Mesenteric fat pad (tissue), 1 donor: ENCODE data around the gene GRIFIN. TPM values are rescaled to one million over a fixed set of nuclear protein-coding genes. Genes with fewer than 3 reads are reported as not detected.

Experiments
- DNase-seq: peaks from one replicate; pipeline ENCODE4 v3.0.0-alpha.2; 2020; ENCODE audit warnings: low spot score
- total RNA-seq: library from RNA; stranded (reverse); fragmentation: NEBNext Ultra II Directional; extraction: Animal tissue kit (Norgen Biotek cat#: 25700); gene quantifications from one replicate; pipeline ENCODE4 v1.2.1, GENCODE V29; 2021
- donor health status: DM: yes; HTN: yes; CAD: no.

Gene GRIFIN
- total RNA-seq, 1 donor from 2014 or later: not detected

DNA sequence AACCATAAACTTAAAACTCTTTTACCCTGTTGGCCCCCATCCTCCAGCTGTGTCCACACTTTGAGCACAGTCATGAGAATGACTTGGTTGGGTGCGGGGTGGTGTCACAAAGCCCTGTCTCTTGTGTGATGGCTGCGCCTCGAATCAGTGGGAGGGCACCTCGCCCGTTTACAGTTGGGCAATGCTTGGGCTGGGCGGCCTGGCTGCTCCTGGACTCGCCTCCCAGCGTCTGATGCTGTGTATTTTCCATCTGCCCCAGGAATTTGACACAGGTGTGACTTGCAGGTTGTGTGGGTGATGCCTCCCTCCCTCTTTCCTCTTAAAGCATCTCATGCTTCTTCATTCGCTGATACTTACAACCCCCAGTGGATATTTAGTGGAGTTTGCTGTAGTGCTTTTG lies 39.1 kb downstream of the GRIFIN start:
- DNase-seq: no peak

DNA sequence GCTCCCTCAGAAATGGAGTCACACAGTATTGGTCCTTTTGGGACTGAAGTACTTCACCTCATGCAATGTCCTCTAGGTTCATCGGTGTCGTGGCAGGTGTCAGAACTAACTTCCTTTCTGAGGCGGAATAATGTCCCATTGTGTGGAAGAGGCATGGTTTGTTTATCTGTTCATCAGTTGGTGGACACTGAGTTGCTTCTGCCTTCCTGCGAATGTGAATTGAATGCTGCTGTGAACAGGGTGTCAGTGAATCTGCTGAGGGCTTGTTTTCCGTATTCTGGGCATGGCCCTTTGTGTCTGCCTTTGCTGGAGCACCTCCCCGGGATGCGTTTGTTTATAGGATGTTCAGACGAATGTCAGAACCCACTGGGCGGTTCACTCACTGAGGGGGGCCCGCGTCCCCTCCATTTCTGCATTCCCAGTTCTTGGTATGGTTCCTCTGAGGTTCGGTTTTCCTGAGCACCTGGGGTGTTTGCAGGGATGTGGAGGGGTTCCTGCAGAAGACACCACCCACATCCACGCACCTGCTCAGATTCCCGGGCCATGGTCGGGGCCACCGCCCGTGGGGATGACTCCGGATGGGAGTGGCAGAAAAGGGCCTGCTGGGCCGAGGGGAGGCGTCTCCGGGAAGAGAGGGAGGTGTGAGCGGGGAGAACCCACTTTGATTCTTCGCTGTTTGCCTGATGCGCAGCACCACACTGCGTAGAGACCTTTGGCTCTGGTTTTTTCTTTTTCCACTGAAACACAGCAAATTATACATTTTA lies 39.7 kb downstream of the GRIFIN start:
- no peak for DNase-seq

DNA sequence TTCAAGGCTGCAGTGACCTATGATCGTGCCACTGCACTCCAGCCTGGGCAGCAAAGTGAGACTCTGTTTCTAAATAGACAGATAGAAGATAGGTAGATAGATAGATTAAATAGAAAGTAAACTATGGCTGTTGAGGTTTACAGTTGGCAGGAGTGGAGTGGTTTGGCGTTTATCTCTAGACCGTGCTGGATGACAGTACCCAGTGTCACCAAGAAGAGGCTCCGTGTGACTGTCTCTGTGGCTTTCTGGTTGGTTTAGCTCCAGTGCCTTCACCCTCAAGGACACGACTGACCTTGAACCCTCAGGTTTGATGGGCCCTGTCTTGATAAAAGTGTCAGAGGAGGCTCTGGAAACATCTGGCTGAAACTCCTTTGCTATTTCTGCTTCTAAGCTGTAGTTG lies 41.1 kb downstream of the GRIFIN start:
- no peak for DNase-seq

DNA sequence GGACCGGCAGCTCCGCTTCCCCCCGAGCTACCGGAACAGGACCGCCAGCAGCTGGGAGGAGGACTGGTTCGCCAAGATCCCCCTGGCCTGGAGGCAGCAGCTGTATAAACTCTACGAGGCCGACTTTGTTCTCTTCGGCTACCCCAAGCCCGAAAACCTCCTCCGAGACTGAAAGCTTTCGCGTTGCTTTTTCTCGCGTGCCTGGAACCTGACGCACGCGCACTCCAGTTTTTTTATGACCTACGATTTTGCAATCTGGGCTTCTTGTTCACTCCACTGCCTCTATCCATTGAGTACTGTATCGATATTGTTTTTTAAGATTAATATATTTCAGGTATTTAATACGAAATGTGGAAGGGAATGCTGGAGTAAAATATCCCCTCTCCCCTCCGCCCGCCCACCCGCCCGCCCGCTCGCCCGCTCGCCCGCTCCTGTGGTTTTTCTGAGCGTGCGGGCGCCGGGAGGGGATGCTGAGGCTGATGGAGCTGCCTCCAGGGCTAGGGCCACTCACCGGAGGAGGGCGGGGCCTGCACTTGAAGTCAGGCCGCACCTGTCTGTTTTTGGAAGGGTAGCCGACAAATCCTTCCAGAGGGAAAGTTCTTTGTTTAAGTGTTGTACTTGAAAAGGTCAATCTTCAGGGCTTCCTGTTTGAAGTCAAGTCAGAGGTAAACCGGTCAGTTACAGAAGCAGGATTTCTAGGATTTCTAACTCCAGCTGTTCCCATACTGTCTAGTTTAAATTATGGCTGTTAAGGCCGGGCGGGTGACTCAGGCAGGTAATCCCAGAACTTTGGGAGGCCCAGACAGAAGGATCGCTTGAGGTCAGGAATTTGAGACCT lies 42.3 kb downstream of the GRIFIN start:
- no peak for DNase-seq

GRCh38 chr7:2432910-2433712 lies 43.1 kb downstream of the GRIFIN start:
- DNase-seq: no peak

DNA sequence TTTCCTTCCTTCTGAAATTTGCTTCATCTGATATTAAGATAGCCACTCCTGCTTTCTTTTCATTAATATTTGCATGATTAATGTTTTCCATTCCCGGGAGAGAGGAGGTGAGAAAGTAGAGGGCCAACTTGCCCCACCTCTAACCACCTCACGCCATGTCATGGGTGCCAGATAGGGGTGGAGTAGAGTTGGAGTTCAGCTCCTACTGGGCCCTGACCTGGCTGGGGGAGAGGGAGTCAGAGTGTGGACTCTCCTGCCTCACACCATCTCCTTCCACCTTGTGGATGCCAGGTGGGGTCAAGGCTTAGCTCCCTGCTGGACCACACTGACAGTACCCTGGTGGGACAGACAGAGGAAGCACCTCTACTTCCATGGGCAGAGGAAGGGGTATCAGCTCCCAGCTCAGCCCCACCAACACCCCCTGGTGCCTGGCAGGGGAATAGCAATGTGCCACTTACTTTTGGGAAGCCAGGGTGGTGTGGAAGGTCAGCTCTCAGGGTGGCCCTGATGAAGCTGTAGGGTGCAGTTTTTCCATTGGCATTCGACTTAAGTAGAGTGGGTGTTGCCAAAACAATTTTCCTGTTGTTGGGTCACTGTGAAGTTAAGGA lies 44.8 kb downstream of the GRIFIN start:
- DNase-seq: no peak

- no peak for DNase-seq
Observed at GRCh38 chr7:2425749-2426148, 50.4 kb downstream of the GRIFIN start.

Other genes with a start within 250 kb of the GRIFIN start
- 32.2 TPM for gene MAD1L1, start 243.5 kb downstream of the GRIFIN start, total RNA-seq
- gene MRM2, start 234.2 kb downstream of the GRIFIN start, total RNA-seq: 19.7 TPM
- gene NUDT1, start 234.2 kb downstream of the GRIFIN start, total RNA-seq: 16.3 TPM
- 69.0 TPM for gene SNX8, start 162.0 kb downstream of the GRIFIN start, total RNA-seq
- 150 TPM for gene EIF3B, start 121.6 kb downstream of the GRIFIN start, total RNA-seq
- 19.2 TPM for gene CHST12, start 72.8 kb downstream of the GRIFIN start, total RNA-seq
- 43.8 TPM for gene LFNG, start 43.4 kb upstream of the GRIFIN start, total RNA-seq
- gene BRAT1, start 79.1 kb upstream of the GRIFIN start, total RNA-seq: 29.8 TPM
- 14.4 TPM for gene IQCE, start 82.6 kb upstream of the GRIFIN start, total RNA-seq
- 107 TPM for gene TTYH3, start 155.6 kb upstream of the GRIFIN start, total RNA-seq
- gene AMZ1, start 211.8 kb upstream of the GRIFIN start, total RNA-seq: 0.16 TPM